Heart left ventricle (tissue), 13 donors: ENCODE data around the gene SNAP29.

Experiments used
- CTCF ChIP-seq, 12 donors: fragments of 200-600 bp; sonication (generic) in 4 of 12; IDR thresholded peaks; one replicate each; pipeline versions ENCODE4 v1.5.0 to v1.8.0; 2018 to 2022; ENCODE audit warnings: antibody characterized with exemption in 12 of 12, mild to moderate bottlenecking in 5 of 12
- POLR2A ChIP-seq, 2 donors: fragments of 450-650 bp; IDR thresholded peaks; one replicate each; pipeline ENCODE4 v1.6.1; 2017; ENCODE audit warnings: antibody characterized with exemption in 2 of 2, mild to moderate bottlenecking in 2 of 2, moderate library complexity in 2 of 2
- donor health status: ischemic (EF 13 %, LVEDD 7.1; RV severe dilation, severe dysfunction).
- donor health status: DM: no; HTN: yes; CAD: no.
- donor health status: DM: no; HTN: no; CAD: no.
- donor health status: ischemic (EF 25% LVEDD 6.9; RV normal size, moderate dysfunction).
- donor health status: ischemic (EF 25% LVEDD 5.7; RV mildly dilated, moderate dysfunction).
- donor health status: ischemic (EF 35%, LVEDD 5.7; RV mildly dilated, moderate dysfunction).
- donor health status: nonischemic (EF 11% LVEDD 7.7; RV severe dilation, severe dysfunction).
- donor health status: DM: yes; HTN: yes; CAD: no.
- donor health status: PGD.
- donor health status: ischemic (EF 29% LVEDD 5.4; RV normal size, mild dysfunction).
- donor health status: nonischemic (EF 23%, LVEDD 6.1; RV moderate dilation, normal function).

GRCh38 chr22:20909543-20910303 lies 50.9 kb downstream of the SNAP29 start:
- no peak for TF ChIP-seq CTCF (IDR thresholded peaks at IDR 0.05)
- no peak for TF ChIP-seq POLR2A (IDR thresholded peaks at IDR 0.05)
